PFSK-1 (cell line): ENCODE measurements around the gene COPRS.

Source experiments
- FOXP2 ChIP-seq: optimal IDR thresholded peaks from 2 replicates; pipeline ENCODE3; 2011; ENCODE audit warnings: borderline replicate concordance, control low read depth, inconsistent platforms; ENCODE audit not compliant: insufficient read depth; ENCODE audit errors: extremely low read length, extremely low read depth
- POLR2AphosphoS5 ChIP-seq: IDR thresholded peaks from 2 replicates; pipeline ENCODE4 v1.6.1; 2012; ENCODE audit warnings: low read depth, mild to moderate bottlenecking, control low read depth, low read length, moderate library complexity
- SIN3A ChIP-seq: IDR thresholded peaks from 2 replicates; pipeline ENCODE4 v1.6.1; 2012; ENCODE audit warnings: mild to moderate bottlenecking, low read length, moderate library complexity, borderline replicate concordance; ENCODE audit not compliant: insufficient read depth
- TAF1 ChIP-seq: IDR thresholded peaks from 2 replicates; pipeline ENCODE4 v1.6.1; 2012; ENCODE audit warnings: low read length, control low read depth, borderline replicate concordance; ENCODE audit not compliant: insufficient read depth
- TF ChIP-seq, protein P1 (sequence below), 2 experiments: IDR thresholded peaks; 2 replicates each; pipeline versions ENCODE4 v1.6.1 to v1.8.0; 2011 to 2012; ENCODE audit warnings: low read depth in 2 of 2, low read length in 2 of 2, control low read depth in 1 of 2, inconsistent platforms in 1 of 2, mild to moderate bottlenecking in 1 of 2, moderate library complexity in 1 of 2; ENCODE audit not compliant: insufficient read depth in 1 of 2

The COPRS gene

GRCh38 chr17:31888124-31888523, 29.1 kb upstream of the COPRS start:
- no peak for TF ChIP-seq FOXP2
- no peak for TF ChIP-seq TAF1
- TF ChIP-seq POLR2AphosphoS5: no peak
- TF ChIP-seq, protein P1, sequence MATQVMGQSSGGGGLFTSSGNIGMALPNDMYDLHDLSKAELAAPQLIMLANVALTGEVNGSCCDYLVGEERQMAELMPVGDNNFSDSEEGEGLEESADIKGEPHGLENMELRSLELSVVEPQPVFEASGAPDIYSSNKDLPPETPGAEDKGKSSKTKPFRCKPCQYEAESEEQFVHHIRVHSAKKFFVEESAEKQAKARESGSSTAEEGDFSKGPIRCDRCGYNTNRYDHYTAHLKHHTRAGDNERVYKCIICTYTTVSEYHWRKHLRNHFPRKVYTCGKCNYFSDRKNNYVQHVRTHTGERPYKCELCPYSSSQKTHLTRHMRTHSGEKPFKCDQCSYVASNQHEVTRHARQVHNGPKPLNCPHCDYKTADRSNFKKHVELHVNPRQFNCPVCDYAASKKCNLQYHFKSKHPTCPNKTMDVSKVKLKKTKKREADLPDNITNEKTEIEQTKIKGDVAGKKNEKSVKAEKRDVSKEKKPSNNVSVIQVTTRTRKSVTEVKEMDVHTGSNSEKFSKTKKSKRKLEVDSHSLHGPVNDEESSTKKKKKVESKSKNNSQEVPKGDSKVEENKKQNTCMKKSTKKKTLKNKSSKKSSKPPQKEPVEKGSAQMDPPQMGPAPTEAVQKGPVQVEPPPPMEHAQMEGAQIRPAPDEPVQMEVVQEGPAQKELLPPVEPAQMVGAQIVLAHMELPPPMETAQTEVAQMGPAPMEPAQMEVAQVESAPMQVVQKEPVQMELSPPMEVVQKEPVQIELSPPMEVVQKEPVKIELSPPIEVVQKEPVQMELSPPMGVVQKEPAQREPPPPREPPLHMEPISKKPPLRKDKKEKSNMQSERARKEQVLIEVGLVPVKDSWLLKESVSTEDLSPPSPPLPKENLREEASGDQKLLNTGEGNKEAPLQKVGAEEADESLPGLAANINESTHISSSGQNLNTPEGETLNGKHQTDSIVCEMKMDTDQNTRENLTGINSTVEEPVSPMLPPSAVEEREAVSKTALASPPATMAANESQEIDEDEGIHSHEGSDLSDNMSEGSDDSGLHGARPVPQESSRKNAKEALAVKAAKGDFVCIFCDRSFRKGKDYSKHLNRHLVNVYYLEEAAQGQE (IDR thresholded peaks at IDR 0.05; ENCODE audit: insufficient read depth in 1 of 2, low read depth in 2 of 2, low read length in 2 of 2): no peak
- no peak for TF ChIP-seq SIN3A

GRCh38 chr17:31882571-31882970, 23.5 kb upstream of the COPRS start:
- TF ChIP-seq FOXP2 (no peak), SIN3A (no peak)

DNA sequence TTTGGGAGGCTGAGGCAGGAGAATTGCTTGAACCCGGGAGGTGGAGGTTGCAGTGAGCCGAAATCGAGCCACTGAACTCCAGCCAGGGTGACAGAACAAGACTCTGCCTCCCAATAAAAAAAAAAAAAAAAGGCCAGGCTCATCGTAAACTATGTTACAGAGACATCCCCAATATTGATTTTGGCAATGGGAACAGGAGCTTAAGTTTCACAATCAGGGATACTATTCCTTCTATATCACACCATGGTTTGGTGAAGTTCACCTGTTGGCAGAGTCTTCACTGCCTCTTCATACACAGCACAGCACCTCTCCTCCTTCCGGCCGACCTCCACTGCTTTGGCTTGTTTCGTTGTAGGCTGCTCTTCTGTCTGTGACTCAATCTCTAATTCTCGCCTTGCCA, 21.3 kb upstream of the COPRS start:
- TF ChIP-seq SIN3A (no peak), TAF1 (no peak)

DNA sequence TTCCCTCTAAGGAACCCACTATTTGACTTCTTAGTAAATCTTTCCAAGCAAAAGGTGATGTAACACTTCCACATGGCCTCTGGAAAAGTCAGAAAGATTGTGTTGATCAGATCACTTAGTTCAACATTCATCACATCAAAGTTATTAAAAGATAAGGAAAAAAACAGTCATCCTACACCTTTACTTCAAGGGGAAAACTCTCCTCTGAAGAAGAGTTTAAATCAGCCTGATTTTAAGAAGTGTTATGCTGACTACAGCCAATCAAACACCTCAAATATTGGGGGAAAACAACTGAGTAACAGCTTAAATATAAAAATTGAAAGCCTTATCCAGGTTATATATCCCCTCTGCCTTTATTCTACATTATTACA, 19.6 kb upstream of the COPRS start:
- TF ChIP-seq TAF1: no peak
- TF ChIP-seq, protein P1 (IDR thresholded peaks at IDR 0.05; ENCODE audit: insufficient read depth in 1 of 2, low read depth in 2 of 2, low read length in 2 of 2): no peak
- no peak for TF ChIP-seq POLR2AphosphoS5
- TF ChIP-seq SIN3A: no peak
- no peak for TF ChIP-seq FOXP2

- TF ChIP-seq SIN3A (no peak), POLR2AphosphoS5 (no peak), TAF1 (no peak), FOXP2 (no peak)
- TF ChIP-seq, protein P1 (IDR thresholded peaks at IDR 0.05; ENCODE audit: insufficient read depth in 1 of 2, low read depth in 2 of 2, low read length in 2 of 2): no peak
These were observed 19.1 kb upstream of the COPRS start for GRCh38 chr17:31877911-31878702.

GRCh38 chr17:31877341-31877740, 18.3 kb upstream of the COPRS start:
- no peak for TF ChIP-seq SIN3A
- no peak for TF ChIP-seq TAF1
- TF ChIP-seq FOXP2: no peak
- TF ChIP-seq POLR2AphosphoS5: no peak
- TF ChIP-seq, protein P1 (IDR thresholded peaks at IDR 0.05; ENCODE audit: insufficient read depth in 1 of 2, low read depth in 2 of 2, low read length in 2 of 2): no peak
